NAMALWA (cell line): ENCODE results near the gene SLC41A2.
"Not testable (repeated sequence)": the region's sequence is repeated elsewhere in the genome, so short reads cannot be mapped to it uniquely, and the experiment has no call there.

Experiments
- DNase-seq: peaks from one replicate; pipeline ENCODE4 v3.0.0-alpha.2; 2015; ENCODE audit warnings: low spot score

Gene SLC41A2

DNA sequence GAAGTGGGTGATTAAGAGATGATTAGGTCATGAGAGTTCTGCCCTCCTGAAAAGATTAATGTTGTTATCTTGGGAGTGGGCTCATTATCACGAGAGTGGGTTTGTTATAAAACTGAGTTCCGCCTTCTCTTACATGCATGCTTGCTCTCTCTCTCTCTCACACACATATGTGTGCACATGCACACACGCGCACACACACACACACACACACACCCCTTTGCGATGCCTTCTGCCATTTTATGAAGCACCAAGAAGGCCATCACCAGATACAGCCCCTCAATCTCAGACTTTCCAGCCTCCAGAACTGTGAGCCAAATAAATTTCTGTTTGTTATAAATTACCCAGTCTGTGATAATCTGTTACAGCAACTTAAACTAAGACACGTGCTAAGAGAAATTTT lies 5.7 kb upstream of the SLC41A2 start:
- DNase-seq, result no peak

- no peak for DNase-seq
Measured at GRCh38 chr12:104960464-104960863, 2.4 kb upstream of the SLC41A2 start.

GRCh38 chr12:104959335-104959841 lies 1.3 kb upstream of the SLC41A2 start:
- DNase-seq, result no peak

GRCh38 chr12:104958805-104959334 lies 780 bp upstream of the SLC41A2 start:
- DNase-seq, result no peak

- peak; percentile 22 for DNase-seq
Measured at GRCh38 chr12:104957719-104958000, 430 bp downstream of the SLC41A2 start.

- peak; percentile 4 for DNase-seq
Measured at GRCh38 chr12:104956870-104957718, 996 bp downstream of the SLC41A2 start.

DNA sequence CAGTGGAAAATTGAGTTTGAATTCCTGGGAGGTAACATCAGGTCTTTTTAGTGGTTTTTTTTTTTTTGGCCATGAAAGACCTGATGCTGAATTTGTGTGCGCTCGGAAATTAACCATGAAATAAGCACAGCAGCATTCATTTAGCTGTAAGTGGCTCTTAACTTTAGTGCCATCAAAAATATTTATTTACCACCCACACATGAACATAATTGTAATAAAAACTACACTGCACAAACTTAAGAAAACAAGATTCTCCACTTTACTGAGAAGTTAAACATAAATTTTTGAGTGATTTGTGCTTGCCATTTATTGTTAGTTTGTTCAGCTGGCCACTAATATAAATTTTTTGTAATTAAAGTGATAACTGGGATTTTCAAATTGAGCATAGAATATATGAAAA lies 2.4 kb downstream of the SLC41A2 start:
- DNase-seq, result no peak

DNA sequence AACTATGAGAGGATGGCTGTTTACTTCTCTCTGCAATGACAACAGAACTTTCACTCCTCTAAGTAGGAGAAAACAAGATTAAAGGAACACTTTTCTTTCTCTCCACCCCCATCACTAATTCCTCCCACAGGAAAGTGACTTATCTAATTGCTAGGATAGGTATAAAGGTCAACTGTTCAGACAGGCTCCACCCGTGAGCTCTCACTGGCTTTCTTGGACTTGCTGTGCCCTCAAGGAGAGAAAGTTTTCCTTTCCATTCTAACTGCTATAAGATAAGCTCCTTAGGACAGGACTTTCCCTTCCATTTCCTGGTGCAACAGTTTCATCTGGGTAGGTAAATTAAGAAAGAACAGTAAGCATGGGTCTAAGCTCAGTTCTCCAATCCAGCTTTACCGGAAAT lies 4.8 kb downstream of the SLC41A2 start:
- no peak for DNase-seq

DNA sequence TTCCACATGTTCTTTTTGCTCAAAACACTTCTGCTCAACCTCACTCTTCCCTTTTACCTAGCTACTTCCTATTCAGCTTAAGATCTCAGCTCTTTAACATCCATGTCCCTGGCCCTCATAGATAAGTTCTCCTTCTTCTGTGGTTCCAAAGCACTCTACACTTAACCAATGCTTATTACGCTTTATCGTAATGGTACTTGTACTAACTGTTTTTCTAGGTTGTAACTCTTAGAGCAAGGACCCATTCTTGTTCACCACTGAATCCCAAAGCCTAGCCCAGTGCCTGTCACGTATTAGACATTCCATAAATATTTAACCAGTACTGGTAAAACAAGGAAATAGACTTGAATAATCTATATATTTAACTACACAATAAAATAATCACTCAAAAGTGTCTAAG lies 5.3 kb downstream of the SLC41A2 start:
- no peak for DNase-seq

DNA sequence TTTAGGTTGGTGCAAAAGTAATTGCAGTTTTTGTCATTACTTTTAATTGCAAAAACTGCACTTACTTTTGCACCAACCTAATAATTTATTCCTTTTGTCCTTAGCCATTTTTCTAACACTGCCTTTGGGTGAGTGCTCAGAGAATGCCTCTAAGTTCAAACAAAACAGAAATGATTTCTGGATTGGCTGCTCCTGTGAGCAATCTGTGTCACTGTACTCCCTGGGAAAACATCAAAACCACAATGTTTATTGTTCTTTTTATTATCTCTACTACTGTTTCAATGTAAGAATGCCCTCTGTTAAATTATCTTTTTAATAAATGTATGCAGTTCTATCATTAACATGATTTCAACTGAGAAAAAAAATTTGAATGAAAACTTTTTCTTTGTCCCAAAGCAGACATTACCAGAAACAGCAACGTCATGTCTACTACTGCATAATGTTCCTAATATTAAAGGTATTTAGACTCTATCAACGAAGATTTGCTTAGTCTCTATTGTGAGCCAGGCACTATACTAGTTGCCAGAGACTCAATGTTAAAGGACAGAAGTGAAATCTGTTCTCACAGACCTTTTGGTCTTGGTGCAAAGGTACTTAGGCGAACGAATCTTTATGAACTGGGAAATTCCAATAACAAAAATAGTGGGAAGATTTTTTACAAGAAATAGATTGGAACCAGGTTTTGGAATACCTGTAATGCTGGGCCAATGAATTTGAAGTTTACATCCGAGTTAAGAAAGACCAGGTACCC lies 6.2 kb downstream of the SLC41A2 start:
- DNase-seq, result no peak

DNA sequence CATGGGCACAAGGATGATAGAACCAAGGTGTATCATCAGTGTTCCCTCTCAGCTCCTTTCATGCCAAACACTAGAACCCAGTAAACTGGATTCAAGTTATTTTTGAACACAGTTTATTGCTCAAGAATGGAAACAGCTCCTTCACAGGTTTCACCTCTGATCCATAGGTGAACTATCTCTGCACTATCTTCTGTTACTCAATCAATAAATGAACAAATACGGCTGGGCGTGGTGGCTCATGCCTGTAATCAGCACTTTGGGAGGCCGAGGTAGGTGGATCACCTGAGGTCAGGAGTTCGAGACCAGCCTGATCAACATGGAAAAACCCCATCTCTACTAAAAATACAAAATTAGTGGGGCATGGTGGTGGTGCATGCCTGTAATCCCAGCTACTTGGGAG lies 9.4 kb downstream of the SLC41A2 start:
- not testable (repeated sequence) for DNase-seq

GRCh38 chr12:104944252-104944651 lies 13.8 kb downstream of the SLC41A2 start:
- no peak for DNase-seq

DNA sequence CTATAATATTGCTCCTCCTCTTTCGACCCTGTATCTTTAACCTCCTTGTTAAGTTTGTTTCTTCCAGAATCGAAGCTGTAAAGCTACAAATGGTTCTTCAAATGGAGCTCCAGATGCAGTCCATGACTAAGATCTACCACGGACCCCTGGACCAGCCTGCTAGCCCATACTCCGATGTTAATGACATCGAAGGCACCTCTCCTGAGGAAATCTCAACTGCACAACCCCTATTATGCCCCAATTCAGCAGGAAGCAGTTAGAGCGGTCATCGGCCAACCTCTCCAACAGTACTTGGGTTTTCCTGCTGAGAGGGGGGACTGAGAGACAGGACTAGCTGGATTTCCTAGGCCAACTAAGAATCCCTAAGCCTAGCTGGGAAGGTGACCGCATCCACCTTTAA lies 14.7 kb downstream of the SLC41A2 start:
- DNase-seq, result not testable (repeated sequence)

GRCh38 chr12:104942075-104942474 lies 16.0 kb downstream of the SLC41A2 start:
- DNase-seq, result no peak

DNA sequence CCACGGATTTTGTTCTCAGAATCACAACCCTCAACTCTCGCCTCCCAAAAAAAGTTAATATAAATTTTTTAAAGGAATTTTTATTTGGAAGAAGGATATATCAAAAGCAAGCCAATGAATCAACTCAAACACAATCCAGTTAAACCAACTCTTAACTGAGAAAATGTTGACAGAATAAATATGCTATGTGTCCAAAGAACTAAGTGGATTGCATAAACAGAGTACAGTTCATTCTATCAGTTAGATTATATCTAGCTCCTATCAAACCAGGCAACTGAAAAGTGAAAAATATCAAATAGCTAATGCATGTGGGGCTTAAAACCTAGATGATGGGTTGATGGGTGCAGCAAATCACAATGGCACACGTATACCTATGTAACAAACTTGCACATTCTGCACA lies 16.6 kb downstream of the SLC41A2 start:
- DNase-seq, result no peak

DNA sequence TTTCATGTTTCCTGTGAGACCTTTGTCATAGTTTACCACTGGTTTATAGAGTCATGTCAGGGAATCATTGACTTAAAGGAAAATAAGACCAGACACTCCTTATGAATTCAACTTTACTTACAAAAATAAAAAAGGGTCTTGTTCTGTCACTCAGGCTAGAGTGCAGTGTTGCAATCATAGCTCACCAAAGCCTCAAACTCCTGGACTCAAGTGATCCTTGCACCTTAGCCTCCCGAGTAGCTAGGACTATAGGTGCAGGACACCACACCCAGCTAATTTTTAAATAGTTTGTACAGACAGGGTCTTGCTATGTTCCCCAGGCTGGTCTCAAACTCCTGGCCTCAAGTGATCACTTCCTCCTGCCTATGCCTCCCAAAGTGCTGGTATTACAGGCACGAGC lies 19.0 kb downstream of the SLC41A2 start:
- DNase-seq, result no peak

DNA sequence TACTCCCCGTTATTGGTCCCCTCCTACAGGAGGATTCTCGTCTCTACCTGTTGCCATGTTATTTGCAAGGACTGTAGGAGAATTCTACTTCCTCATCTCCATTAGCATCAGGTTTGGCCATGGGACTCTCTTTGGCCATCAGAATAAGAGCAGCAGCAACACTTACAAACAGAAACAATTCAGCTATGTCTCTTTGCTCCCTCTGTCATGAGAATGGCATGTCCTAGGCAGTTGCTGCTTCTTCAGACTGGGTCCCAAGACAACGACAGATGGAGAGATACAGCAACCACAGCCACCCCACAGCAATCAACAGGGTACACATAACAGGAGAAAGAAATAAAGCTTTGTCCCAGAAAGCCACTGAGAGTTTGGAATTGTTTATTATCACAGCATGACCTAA lies 19.7 kb downstream of the SLC41A2 start:
- no peak for DNase-seq

DNA sequence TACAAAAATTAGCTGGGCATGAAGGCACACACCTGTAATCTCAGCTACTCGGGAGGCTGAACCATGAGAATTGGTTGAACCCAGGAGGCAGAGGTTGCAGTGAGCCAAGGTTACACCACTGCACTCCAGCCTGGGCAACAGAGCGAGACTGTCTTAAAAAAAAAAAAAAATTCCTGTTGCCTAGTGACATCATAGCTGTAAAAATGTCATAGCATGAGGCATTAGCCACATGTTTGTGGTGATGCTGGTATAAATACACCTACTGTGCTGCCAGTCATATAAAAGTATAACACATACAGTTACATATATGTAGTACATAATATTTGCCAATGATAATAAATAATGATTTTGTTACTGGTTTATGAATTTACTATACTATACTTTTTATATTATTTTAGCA lies 22.2 kb downstream of the SLC41A2 start:
- no peak for DNase-seq

DNA sequence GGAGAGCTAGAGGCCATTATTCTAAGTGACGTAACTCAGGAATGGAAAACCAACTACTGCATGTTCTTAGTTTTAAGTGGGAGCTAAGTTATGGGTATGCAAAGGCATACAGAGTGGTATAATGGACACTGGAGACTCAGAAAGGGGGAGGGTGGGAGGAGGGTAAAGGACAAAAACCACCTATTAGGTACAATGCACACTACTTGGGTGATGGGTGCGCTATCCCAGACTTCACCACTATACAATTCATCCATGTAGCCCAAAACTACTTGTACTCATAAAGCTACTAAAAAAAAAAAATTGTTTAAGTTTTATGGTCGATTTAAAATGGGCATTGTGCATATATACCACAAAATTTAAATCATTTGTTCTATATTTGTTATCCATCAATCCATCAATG lies 24.3 kb downstream of the SLC41A2 start:
- no peak for DNase-seq

DNA sequence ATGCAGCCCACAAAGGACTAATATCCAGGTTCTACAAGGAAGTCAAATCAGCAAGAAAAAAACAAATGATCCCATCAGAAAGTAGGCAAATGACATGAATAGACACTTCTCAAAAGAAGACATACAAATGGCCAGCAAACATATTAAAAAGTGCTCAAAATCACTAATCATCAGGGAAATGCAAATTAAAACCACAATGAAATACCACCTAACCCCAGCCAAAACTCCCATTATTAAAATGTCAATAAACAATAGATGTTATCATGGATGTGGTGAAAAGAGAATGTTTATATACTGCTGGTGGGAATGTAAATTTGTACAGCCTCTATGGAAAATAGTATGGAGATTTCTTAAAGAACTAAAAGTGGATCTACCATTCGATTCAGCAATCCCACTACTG lies 25.0 kb downstream of the SLC41A2 start:
- no peak for DNase-seq

GRCh38 chr12:104930388-104931326 lies 27.4 kb downstream of the SLC41A2 start:
- DNase-seq, result no peak

DNA sequence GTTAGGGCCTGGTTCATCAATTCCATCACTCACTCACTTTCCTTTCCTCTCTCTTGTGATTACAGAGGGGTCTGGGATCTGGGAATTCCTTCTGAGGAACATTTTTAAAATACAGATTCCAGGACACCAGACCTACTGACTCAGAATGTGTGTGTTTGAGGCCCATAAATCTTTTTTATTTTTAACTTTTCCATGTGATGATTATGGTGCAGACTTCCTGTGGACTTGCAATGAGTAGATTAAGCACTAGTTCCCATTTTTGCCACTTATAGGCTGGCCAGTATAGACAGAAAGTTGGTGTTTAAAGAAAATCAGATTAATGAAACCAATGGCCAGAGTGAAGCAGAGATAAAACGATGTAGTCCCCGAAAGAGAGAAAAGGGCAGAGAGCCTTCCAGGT lies 28.1 kb downstream of the SLC41A2 start:
- DNase-seq, result no peak
